Neuronal stem cell (in vitro differentiated cells): ENCODE results near the gene ITSN2.

ENCODE experiments used
- DNase-seq: peaks from one replicate; pipeline ENCODE4 v3.0.0-alpha.2; 2013; ENCODE audit warnings: low spot score
- H2AFZ ChIP-seq: one replicate; pipeline ENCODE4 v1.6.1; 2013; ENCODE audit warnings: mild to moderate bottlenecking, low read length, inconsistent platforms
- H2AK5ac ChIP-seq: 2 replicates; pipeline ENCODE4 v1.6.1; 2013; ENCODE audit warnings: low read depth, mild to moderate bottlenecking, inconsistent platforms, low read length, moderate library complexity, mixed read lengths
- H2BK120ac ChIP-seq: 2 replicates; pipeline ENCODE4 v1.6.1; 2013; ENCODE audit warnings: low read depth, mild to moderate bottlenecking, inconsistent platforms, low read length, moderate library complexity, mixed read lengths
- H2BK12ac ChIP-seq: one replicate; pipeline ENCODE4 v1.6.1; 2013; ENCODE audit warnings: low read length, inconsistent platforms
- H2BK15ac ChIP-seq: 2 replicates; pipeline ENCODE4 v1.6.1; 2013; ENCODE audit warnings: mild to moderate bottlenecking, low read length, inconsistent platforms, mixed read lengths
- H2BK5ac ChIP-seq: one replicate; pipeline ENCODE4 v1.6.1; 2013; ENCODE audit warnings: inconsistent platforms, mild to moderate bottlenecking, low read length, moderate library complexity
- H3K14ac ChIP-seq: one replicate; pipeline ENCODE4 v1.6.1; 2013; ENCODE audit warnings: low read length, inconsistent platforms
- H3K18ac ChIP-seq: 2 replicates; pipeline ENCODE4 v1.6.1; 2013; ENCODE audit warnings: low read length, inconsistent platforms
- H3K23ac ChIP-seq: 2 replicates; pipeline ENCODE4 v1.6.1; 2013; ENCODE audit warnings: low read depth, mild to moderate bottlenecking, mixed read lengths, low read length, inconsistent platforms; ENCODE audit not compliant: poor library complexity
- H3K27ac ChIP-seq: replicated peaks from 3 replicates; pipeline ENCODE4 v1.5.1; 2013; ENCODE audit warnings: low read length, inconsistent platforms
- H3K27me3 ChIP-seq, 3 experiments: 2 replicates each; pipeline ENCODE4 v1.6.1; 2013; ENCODE audit warnings: low read length in 3 of 3, mild to moderate bottlenecking in 2 of 3, inconsistent platforms in 1 of 3, low read depth in 1 of 3, mixed read lengths in 1 of 3, moderate library complexity in 1 of 3; ENCODE audit not compliant: control insufficient read depth in 3 of 3, insufficient read depth in 3 of 3
- H3K36me3 ChIP-seq, 2 donors: replicated peaks in 1 of 2; 2 replicates each; pipeline ENCODE4 v1.6.1; 2013; ENCODE audit warnings: low read length in 2 of 2; ENCODE audit not compliant: control insufficient read depth in 2 of 2, insufficient read depth in 2 of 2
- H3K4ac ChIP-seq: 2 replicates; pipeline ENCODE4 v1.6.1; 2013; ENCODE audit warnings: inconsistent platforms, mild to moderate bottlenecking, low read length, moderate library complexity
- H3K4me1 ChIP-seq, 2 donors: 1 replicate in 1 of 2; 2 replicates in 1 of 2; pipeline ENCODE4 v1.6.1; 2013; ENCODE audit warnings: low read length in 2 of 2, low read depth in 1 of 2; ENCODE audit not compliant: control insufficient read depth in 2 of 2, insufficient read depth in 1 of 2
- H3K4me2 ChIP-seq: one replicate; pipeline ENCODE4 v1.6.1; 2013; ENCODE audit warnings: mild to moderate bottlenecking, low read length, inconsistent platforms; ENCODE audit not compliant: insufficient read depth, poor library complexity, severe bottlenecking
- H3K4me3 ChIP-seq, 2 donors: 2 replicates each; pipeline ENCODE4 v1.5.1; 2013; ENCODE audit warnings: low read length in 2 of 2, mild to moderate bottlenecking in 2 of 2, inconsistent platforms in 1 of 2, moderate library complexity in 1 of 2
- H3K79me1 ChIP-seq: one replicate; pipeline ENCODE4 v1.6.1; 2013; ENCODE audit warnings: low read depth, mild to moderate bottlenecking, inconsistent platforms, low read length, moderate library complexity
- H3K9ac ChIP-seq: one replicate; pipeline ENCODE4 v1.6.1; 2013; ENCODE audit warnings: mild to moderate bottlenecking, low read depth, low read length, inconsistent platforms; ENCODE audit not compliant: poor library complexity
- H3K9me3 ChIP-seq, 2 donors: replicated peaks in 1 of 2; 2 replicates each; pipeline versions ENCODE3 to v1.6.1; 2013; ENCODE audit warnings: low read length in 2 of 2, mild to moderate bottlenecking in 2 of 2, inconsistent platforms in 1 of 2, low read depth in 1 of 2, mixed read lengths in 1 of 2, moderate library complexity in 1 of 2; ENCODE audit not compliant: control insufficient read depth in 2 of 2, insufficient read depth in 1 of 2
- H4K8ac ChIP-seq: one replicate; pipeline ENCODE4 v1.6.1; 2013; ENCODE audit warnings: low read depth, mild to moderate bottlenecking, inconsistent platforms, low read length, moderate library complexity
- H4K91ac ChIP-seq: one replicate; pipeline ENCODE4 v1.6.1; 2013; ENCODE audit warnings: low read length, low read depth, mild to moderate bottlenecking, inconsistent platforms; ENCODE audit not compliant: poor library complexity
- WGBS, 2 donors: extraction: QIAGEN DNeasy Blood & Tissue Kit; methylation state at CpG; one replicate each; pipeline ENCODE4 v1.1.7; 2013; ENCODE audit warnings: missing lambda C conversion rate in 2 of 2, mixed read lengths in 1 of 2; ENCODE audit not compliant: insufficient read length in 2 of 2, insufficient replicate concordance in 1 of 2; ENCODE audit errors: extremely low coverage in 2 of 2; 5-methylcytosine and 5-hydroxymethylcytosine counted together

ITSN2 gene

GRCh38 chr2:24183366-24184069, 176.8 kb downstream of the ITSN2 start:
- Histone ChIP-seq H2BK15ac (no peak overlapping the region), H3K14ac (no peak overlapping the region), H2BK12ac (no peak overlapping the region), H3K27me3 (peaks cover 0 to 2% (median 0%) of the 10 kb centered on the region in 3 experiments), H2BK120ac (no peak overlapping the region), H4K8ac (no peak overlapping the region), H3K9ac (no peak overlapping the region), H3K9me3 (no peaks in the 10 kb centered on the region), H3K27ac (no peak overlapping the region), H3K4me2 (no peak overlapping the region), H2BK5ac (no peak overlapping the region), H2AK5ac (no peak overlapping the region), H3K79me1 (no peaks in the 10 kb centered on the region), H3K18ac (no peak overlapping the region), H3K4me1 (peaks cover 7 to 9% of the 10 kb centered on the region in 2 donors), H4K91ac (no peak overlapping the region), H3K4ac (no peak overlapping the region), H3K23ac (no peak overlapping the region), H3K36me3 (no peaks in the 10 kb centered on the region), H2AFZ (peak overlapping the region; percentile 2), H3K4me3 (no peak overlapping the region)
- DNase-seq: no peak
- no CpG with 5 or more reads among the region's 6 CpGs for WGBS, 2 donors

- Histone ChIP-seq H2BK15ac (no peak overlapping the region), H3K18ac (no peak overlapping the region), H3K4me2 (no peak overlapping the region), H2BK5ac (no peak overlapping the region), H2BK12ac (no peak overlapping the region), H3K27ac (no peak overlapping the region), H3K4me1 (peaks cover 7 to 9% of the 10 kb centered on the region in 2 donors), H3K4ac (no peak overlapping the region), H3K9me3 (no peaks in the 10 kb centered on the region), H3K27me3 (peaks cover 0 to 8% (median 0%) of the 10 kb centered on the region in 3 experiments), H3K23ac (no peak overlapping the region), H3K9ac (no peak overlapping the region), H2BK120ac (no peak overlapping the region), H2AFZ (peak overlapping the region; percentile 61), H3K14ac (no peak overlapping the region), H3K4me3 (no peak overlapping the region), H4K8ac (no peak overlapping the region), H2AK5ac (no peak overlapping the region), H4K91ac (no peak overlapping the region), H3K36me3 (no peaks in the 10 kb centered on the region), H3K79me1 (no peaks in the 10 kb centered on the region)
- no CpG with 5 or more reads among the region's 7 CpGs for WGBS, 2 donors
- DNase-seq: no peak
These were observed 177.8 kb downstream of the ITSN2 start for GRCh38 chr2:24182507-24182906.

GRCh38 chr2:24181849-24182248, 178.5 kb downstream of the ITSN2 start:
- Histone ChIP-seq H2BK5ac (no peak overlapping the region), H2BK12ac (no peak overlapping the region), H3K79me1 (no peaks in the 10 kb centered on the region), H2BK120ac (no peak overlapping the region), H3K4ac (no peak overlapping the region), H2AK5ac (no peak overlapping the region), H2BK15ac (no peak overlapping the region), H3K18ac (no peak overlapping the region), H3K27me3 (peaks cover 0 to 11% (median 0%) of the 10 kb centered on the region in 3 experiments), H3K9ac (no peak overlapping the region), H3K4me1 (peaks cover 7 to 9% of the 10 kb centered on the region in 2 donors), H3K14ac (no peak overlapping the region), H4K91ac (no peak overlapping the region), H3K27ac (no peak overlapping the region), H2AFZ (peak overlapping the region; percentile 61), H3K23ac (no peak overlapping the region), H3K4me2 (no peak overlapping the region), H3K4me3 (no peak overlapping the region), H3K9me3 (no peaks in the 10 kb centered on the region), H4K8ac (no peak overlapping the region), H3K36me3 (no peaks in the 10 kb centered on the region)
- WGBS, 2 donors: no CpG with 5 or more reads among the region's 6 CpGs
- no peak for DNase-seq

GRCh38 chr2:24179683-24180082, 180.7 kb downstream of the ITSN2 start:
- Histone ChIP-seq H2AFZ (no peak overlapping the region), H3K27me3 (peaks cover 0 to 11% (median 0%) of the 10 kb centered on the region in 3 experiments), H3K4me3 (no peak overlapping the region), H3K9me3 (no peaks in the 10 kb centered on the region), H2BK12ac (no peak overlapping the region), H3K79me1 (no peaks in the 10 kb centered on the region), H3K14ac (no peak overlapping the region), H2BK15ac (no peak overlapping the region), H3K23ac (no peak overlapping the region), H3K9ac (no peak overlapping the region), H3K27ac (no peak overlapping the region), H3K18ac (no peak overlapping the region), H3K4ac (no peak overlapping the region), H3K36me3 (no peaks in the 10 kb centered on the region), H3K4me2 (no peak overlapping the region), H2BK120ac (no peak overlapping the region), H4K8ac (no peak overlapping the region), H4K91ac (no peak overlapping the region), H2BK5ac (no peak overlapping the region), H2AK5ac (no peak overlapping the region), H3K4me1 (peaks cover 7 to 9% of the 10 kb centered on the region in 2 donors)
- DNase-seq: no peak
